HEK293 (cell line): ENCODE data around the gene TMC4.

Experiments used
- CTCF ChIA-PET: fragments of 350-600 bp; formaldehyde crosslinking; extraction: SDS; loops from one replicate; lab custom pipeline; 2021; ENCODE audit warnings: antibody characterized with exemption; lab: Yijun Ruan, JAX
- POLR2A ChIA-PET: fragments of 300-600 bp; formaldehyde crosslinking; extraction: SDS; loops from one replicate; lab custom pipeline; 2020; ENCODE audit warnings: antibody characterized with exemption, inconsistent platforms; lab: Yijun Ruan, JAX
- H3K27ac ChIP-seq: fragments of 200-500 bp; sonication (Bioruptor generic); 2 replicates; pipeline ENCODE4 v1.5.1; 2014; ENCODE audit warnings: low read depth, low read length, control low read depth, inconsistent platforms; ENCODE audit errors: extremely low read depth
- H3K36me3 ChIP-seq, 2 experiments: fragments of 200-500 bp in 1 of 2; sonication (Bioruptor generic) in 1 of 2; 1 replicate in 1 of 2; 2 replicates in 1 of 2; pipeline ENCODE4 v1.5.1; 2014 to 2017; ENCODE audit warnings: inconsistent platforms in 2 of 2, low read length in 2 of 2; ENCODE audit not compliant: control insufficient read depth in 2 of 2, insufficient read depth in 1 of 2
- H3K4me1 ChIP-seq: fragments of 200-500 bp; sonication (Bioruptor generic); 2 replicates; pipeline ENCODE4 v1.5.1; 2014; ENCODE audit warnings: mild to moderate bottlenecking, low read length, inconsistent platforms; ENCODE audit not compliant: control insufficient read depth, insufficient read depth
- H3K4me3 ChIP-seq: 2 replicates; pipeline ENCODE4 v1.5.1; 2011; ENCODE audit warnings: low read depth, mild to moderate bottlenecking, control low read depth, low read length, moderate library complexity
- H3K9me3 ChIP-seq: fragments of 200-500 bp; sonication (Bioruptor generic); 2 replicates; pipeline ENCODE4 v1.5.1; 2014; ENCODE audit warnings: low read depth, low read length, inconsistent platforms; ENCODE audit not compliant: control insufficient read depth, insufficient read depth
- HOXA7 ChIP-seq: sonication (generic); formaldehyde crosslinking; IDR thresholded peaks from 2 replicates; pipeline ENCODE4 v1.8.1; 2022; ENCODE audit warnings: missing genetic modification reagents, borderline replicate concordance
- IKZF3 ChIP-seq: fragments of 450-650 bp; IDR thresholded peaks from 2 replicates; pipeline ENCODE4 v1.5.0; 2018; ENCODE audit warnings: missing biosample characterization, mild to moderate bottlenecking, missing genetic modification characterization, moderate library complexity
- KLF1 ChIP-seq: fragments of 450-650 bp; formaldehyde crosslinking; IDR thresholded peaks from 2 replicates; pipeline ENCODE4 v1.5.1; 2016; ENCODE audit warnings: missing biosample characterization, missing genetic modification characterization
- MEIS1 ChIP-seq: sonication (generic); formaldehyde crosslinking; IDR thresholded peaks from 2 replicates; pipeline ENCODE4 v1.8.1; 2022; ENCODE audit warnings: missing genetic modification reagents, mild to moderate bottlenecking, borderline replicate concordance
- OVOL3 ChIP-seq: fragments of 450-650 bp; formaldehyde crosslinking; IDR thresholded peaks from 2 replicates; pipeline ENCODE4 v1.5.1; 2016; ENCODE audit warnings: missing biosample characterization, missing genetic modification characterization
- RBAK ChIP-seq: fragments of 450-650 bp; formaldehyde crosslinking; IDR thresholded peaks from 2 replicates; pipeline ENCODE4 v1.5.1; 2016; ENCODE audit warnings: missing biosample characterization, missing genetic modification characterization
- SP2 ChIP-seq: fragments of 450-650 bp; formaldehyde crosslinking; IDR thresholded peaks from 2 replicates; pipeline ENCODE4 v1.5.1; 2016; ENCODE audit warnings: missing biosample characterization, missing genetic modification characterization
- SP7 ChIP-seq: fragments of 450-650 bp; formaldehyde crosslinking; IDR thresholded peaks from 2 replicates; pipeline ENCODE4 v1.5.1; 2016; ENCODE audit warnings: missing biosample characterization, missing genetic modification characterization
- ZBTB48 ChIP-seq: fragments of 450-650 bp; formaldehyde crosslinking; IDR thresholded peaks from 2 replicates; pipeline ENCODE4 v1.5.1; 2016; ENCODE audit warnings: missing biosample characterization, missing genetic modification characterization
- ZEB2 ChIP-seq: fragments of 450-650 bp; formaldehyde crosslinking; IDR thresholded peaks from 2 replicates; pipeline ENCODE4 v1.5.1; 2016; ENCODE audit warnings: missing biosample characterization, missing genetic modification characterization
- ZFHX2 ChIP-seq: fragments of 450-650 bp; formaldehyde crosslinking; conservative IDR thresholded peaks from 2 replicates; pipeline ENCODE4 v1.5.1; 2016; ENCODE audit warnings: missing biosample characterization, missing genetic modification characterization
- ZFP3 ChIP-seq: fragments of 450-650 bp; formaldehyde crosslinking; IDR thresholded peaks from 2 replicates; pipeline ENCODE4 v1.5.1; 2016; ENCODE audit warnings: low read depth, missing biosample characterization, missing genetic modification characterization
- ZFP37 ChIP-seq: fragments of 450-650 bp; formaldehyde crosslinking; IDR thresholded peaks from 2 replicates; pipeline ENCODE4 v1.5.1; 2016; ENCODE audit warnings: missing biosample characterization, missing genetic modification characterization
- ZFP41 ChIP-seq: fragments of 450-650 bp; formaldehyde crosslinking; IDR thresholded peaks from 2 replicates; pipeline ENCODE4 v1.5.1; 2016; ENCODE audit warnings: missing biosample characterization, missing genetic modification characterization, borderline replicate concordance
- ZNF112 ChIP-seq: fragments of 450-650 bp; formaldehyde crosslinking; IDR thresholded peaks from 2 replicates; pipeline ENCODE4 v1.5.0; 2017; ENCODE audit warnings: missing biosample characterization, missing genetic modification characterization
- ZNF174 ChIP-seq: fragments of 450-650 bp; formaldehyde crosslinking; IDR thresholded peaks from 2 replicates; pipeline ENCODE4 v1.5.0; 2017; ENCODE audit warnings: missing biosample characterization, mild to moderate bottlenecking, missing genetic modification characterization
- ZNF2 ChIP-seq: fragments of 450-650 bp; formaldehyde crosslinking; IDR thresholded peaks from 2 replicates; pipeline ENCODE4 v1.5.1; 2016; ENCODE audit warnings: missing biosample characterization, missing genetic modification characterization
- ZNF202 ChIP-seq: fragments of 450-650 bp; formaldehyde crosslinking; IDR thresholded peaks from 2 replicates; pipeline ENCODE4 v1.5.1; 2016; ENCODE audit warnings: missing biosample characterization, missing genetic modification characterization, borderline replicate concordance
- ZNF274 ChIP-seq, 2 experiments: fragments of 200-500 bp in 1 of 2; fragments of 450-650 bp in 1 of 2; sonication (Bioruptor generic) in 1 of 2; formaldehyde crosslinking in 1 of 2; IDR thresholded peaks; 2 replicates each; pipeline versions ENCODE4 v1.5.1 to v1.6.1; 2014 to 2016; ENCODE audit warnings: borderline replicate concordance in 1 of 2, inconsistent platforms in 1 of 2, low read length in 1 of 2, missing biosample characterization in 1 of 2, missing genetic modification characterization in 1 of 2
- ZNF398 ChIP-seq: fragments of 450-650 bp; formaldehyde crosslinking; IDR thresholded peaks from 2 replicates; pipeline ENCODE4 v1.5.1; 2017; ENCODE audit warnings: missing biosample characterization, missing genetic modification characterization
- ZNF488 ChIP-seq: fragments of 450-650 bp; formaldehyde crosslinking; IDR thresholded peaks from 2 replicates; pipeline ENCODE4 v1.5.1; 2016; ENCODE audit warnings: missing biosample characterization, missing genetic modification characterization
- ZNF654 ChIP-seq: fragments of 450-650 bp; formaldehyde crosslinking; IDR thresholded peaks from 2 replicates; pipeline ENCODE4 v1.5.1; 2016; ENCODE audit warnings: low read depth, missing biosample characterization, missing genetic modification characterization
- ZNF701 ChIP-seq: fragments of 450-650 bp; formaldehyde crosslinking; IDR thresholded peaks from 2 replicates; pipeline ENCODE4 v1.5.1; 2016; ENCODE audit warnings: missing biosample characterization, missing genetic modification characterization
- ZNF791 ChIP-seq: fragments of 450-650 bp; formaldehyde crosslinking; IDR thresholded peaks from 2 replicates; pipeline ENCODE4 v1.5.1; 2016; ENCODE audit warnings: missing biosample characterization, missing genetic modification characterization
- ZNF792 ChIP-seq: fragments of 450-650 bp; formaldehyde crosslinking; IDR thresholded peaks from 2 replicates; pipeline ENCODE4 v1.5.1; 2016; ENCODE audit warnings: missing biosample characterization, missing genetic modification characterization
- ZSCAN18 ChIP-seq: fragments of 450-650 bp; formaldehyde crosslinking; IDR thresholded peaks from 2 replicates; pipeline ENCODE4 v1.5.1; 2016; ENCODE audit warnings: missing biosample characterization, missing genetic modification characterization
- TF ChIP-seq, protein P1 (sequence below): fragments of 450-650 bp; formaldehyde crosslinking; IDR thresholded peaks from 2 replicates; pipeline ENCODE4 v1.5.1; 2017; ENCODE audit warnings: missing biosample characterization, missing genetic modification characterization

The TMC4 gene

DNA sequence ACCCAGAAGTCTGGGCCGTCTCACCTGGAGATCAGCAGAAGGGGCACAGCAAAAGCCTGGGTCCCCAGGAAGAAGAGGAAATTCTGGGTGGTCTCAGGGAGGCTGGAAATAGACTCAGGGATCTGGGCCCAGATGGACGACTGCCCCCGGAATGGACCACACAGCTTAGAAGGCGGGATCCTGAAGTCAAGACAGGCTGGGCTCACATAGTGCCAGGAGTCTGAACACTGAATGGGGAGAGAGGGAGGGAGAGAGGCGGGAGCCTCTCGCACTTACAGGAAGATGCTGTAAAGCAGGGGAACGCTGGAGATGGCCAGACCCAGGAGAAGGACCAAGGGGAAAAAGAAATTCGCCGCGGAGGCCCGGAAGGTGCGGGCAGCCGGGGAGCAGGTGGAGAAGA, 12.1 kb downstream of the TMC4 start:
- TF ChIP-seq SP7 (tag by site-specific recombination) (no peak), ZNF112 (tag by site-specific recombination) (no peak), ZNF174 (tag by site-specific recombination) (no peak), ZNF701 (tag by site-specific recombination) (no peak)
- Histone ChIP-seq H3K36me3 (peaks cover 8 to 22% of the 10 kb centered on the region in 2 experiments; a peak in 2 of 3 replicates), H3K4me1 (peaks cover 4% of the 10 kb centered on the region; the same call in 1 of the 2 replicates), H3K27ac (peak overlapping the region; percentile 78; the same call in 1 of the 2 replicates), H3K4me3 (peak overlapping the region; percentile 73), H3K9me3 (no peaks in the 10 kb centered on the region)
- ChIA-PET CTCF (interaction anchor here (1.3 kb wide), 1 partner anchor 13 kb away, joined by 5 read pairs; no protein-coding TSS in a partner anchor), POLR2A (interaction anchor here (0.5 to 3.2 kb wide), 9 partner anchors 8 to 269 kb away, joined by 3 to 60 read pairs (median 6); partner anchors contain the start of genes CNOT3, MBOAT7, TFPT and TMC4)

- peaks cover 4% of the 10 kb centered on the region; the same call in 1 of the 2 replicates for H3K4me1 ChIP-seq
- ChIA-PET CTCF (interaction anchor here (1.0 to 1.8 kb wide), 5 partner anchors 8 to 230 kb away, joined by 4 to 15 read pairs (median 5); no protein-coding TSS in a partner anchor), POLR2A (interaction anchor here (0.5 to 3.2 kb wide), 12 partner anchors 8 to 50 kb away, joined by 3 to 60 read pairs (median 8); partner anchors contain the start of genes CNOT3, MBOAT7, PRPF31 and RPS9)
- peak overlapping the region; percentile 78 for H3K27ac ChIP-seq
- no peaks in the 10 kb centered on the region for H3K9me3 ChIP-seq
- H3K4me3 ChIP-seq, result peak overlapping the region; percentile 73
- H3K36me3 ChIP-seq, result peaks cover 8 to 26% of the 10 kb centered on the region in 2 experiments; a peak in 2 of 3 replicates
- TF ChIP-seq ZBTB48 (tag by site-specific recombination) (peak; percentile 78), OVOL3 (no peak), ZFP37 (tag by site-specific recombination) (peak; percentile 58; the same call in 1 of the 2 replicates), SP2 (tag by site-specific recombination) (peak; percentile 57), ZNF202 (tag by site-specific recombination) (no peak), MEIS1 (CRISPR knock-in tag) (no peak), HOXA7 (no peak), ZFP41 (tag by site-specific recombination) (no peak), ZNF654 (tag by site-specific recombination) (no peak), ZNF2 (tag by site-specific recombination) (peak; percentile 55; the same call in 1 of the 2 replicates), ZFP3 (no peak), ZNF274 (IDR thresholded peaks at IDR 0.05; ENCODE audit: low read length) (no peak), ZNF274 (tag by site-specific recombination; IDR thresholded peaks at IDR 0.05; ENCODE audit: borderline replicate concordance) (no peak), ZNF488 (tag by site-specific recombination) (no peak), ZEB2 (tag by site-specific recombination) (0 out of 2 replicates have a peak, but pooled peaks have one; percentile 20), KLF1 (tag by site-specific recombination) (no peak), RBAK (tag by site-specific recombination) (no peak), SP7 (tag by site-specific recombination) (no peak), ZNF398 (tag by site-specific recombination) (no peak), IKZF3 (tag by site-specific recombination) (no peak), ZSCAN18 (tag by site-specific recombination) (no peak), ZNF791 (tag by site-specific recombination) (no peak), ZNF792 (no peak), ZFHX2 (tag by site-specific recombination) (peak; percentile 92)
- TF ChIP-seq, protein P1, sequence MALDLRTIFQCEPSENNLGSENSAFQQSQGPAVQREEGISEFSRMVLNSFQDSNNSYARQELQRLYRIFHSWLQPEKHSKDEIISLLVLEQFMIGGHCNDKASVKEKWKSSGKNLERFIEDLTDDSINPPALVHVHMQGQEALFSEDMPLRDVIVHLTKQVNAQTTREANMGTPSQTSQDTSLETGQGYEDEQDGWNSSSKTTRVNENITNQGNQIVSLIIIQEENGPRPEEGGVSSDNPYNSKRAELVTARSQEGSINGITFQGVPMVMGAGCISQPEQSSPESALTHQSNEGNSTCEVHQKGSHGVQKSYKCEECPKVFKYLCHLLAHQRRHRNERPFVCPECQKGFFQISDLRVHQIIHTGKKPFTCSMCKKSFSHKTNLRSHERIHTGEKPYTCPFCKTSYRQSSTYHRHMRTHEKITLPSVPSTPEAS, result no peak
These were observed 12.7 kb downstream of the TMC4 start for GRCh38 chr19:54160182-54160811.
